ENCODE measurements around the gene FARP1.

The FARP1 gene

GRCh38 chr13:98142380-98143156 lies at the start of gene FARP1:
Gene FARP1, plus strand, starts transcription at chr13:98143094. Its CDS starts 70,149 bp downstream, at chr13:98213243.
- peak; percentile 86 for DNase-seq

- no peak for DNase-seq
These were observed 48.1 kb upstream of the FARP1 start for GRCh38 chr13:98094678-98095266.

GRCh38 chr13:98096059-98096458 lies 46.8 kb upstream of the FARP1 start:
- DNase-seq, result no peak

GRCh38 chr13:98097749-98098148 lies 45.1 kb upstream of the FARP1 start:
- no peak for DNase-seq

- no peak for DNase-seq
These were observed 44.4 kb upstream of the FARP1 start for GRCh38 chr13:98098516-98098915.

- no peak for DNase-seq
These were observed 43.3 kb upstream of the FARP1 start for GRCh38 chr13:98099627-98100026.

GRCh38 chr13:98100481-98100880 lies 42.4 kb upstream of the FARP1 start:
- no peak for DNase-seq

GRCh38 chr13:98103531-98103930 lies 39.4 kb upstream of the FARP1 start:
- no peak for DNase-seq

- DNase-seq, result no peak
These were observed 38.7 kb upstream of the FARP1 start for GRCh38 chr13:98103942-98104880.

GRCh38 chr13:98105929-98106336 lies 37.0 kb upstream of the FARP1 start:
- no peak for DNase-seq

GRCh38 chr13:98108341-98108740 lies 34.6 kb upstream of the FARP1 start:
- DNase-seq, result no peak

GRCh38 chr13:98109226-98109853 lies 33.6 kb upstream of the FARP1 start:
- DNase-seq, result no peak

GRCh38 chr13:98110749-98111148 lies 32.1 kb upstream of the FARP1 start:
- DNase-seq, result no peak

- no peak for DNase-seq
These were observed 31.5 kb upstream of the FARP1 start for GRCh38 chr13:98111168-98112098.

- DNase-seq, result no peak
These were observed 30.4 kb upstream of the FARP1 start for GRCh38 chr13:98112456-98112855.

GRCh38 chr13:98118865-98119264 lies 24.0 kb upstream of the FARP1 start:
- DNase-seq, result no peak

GRCh38 chr13:98123176-98123575 lies 19.7 kb upstream of the FARP1 start:
- DNase-seq, result no peak

- no peak for DNase-seq
These were observed 13.7 kb upstream of the FARP1 start for GRCh38 chr13:98129059-98129746.

GRCh38 chr13:98133946-98134345 lies 8.9 kb upstream of the FARP1 start:
- DNase-seq, result no peak

- DNase-seq, result no peak
These were observed 8.0 kb upstream of the FARP1 start for GRCh38 chr13:98134901-98135300.

- no peak for DNase-seq
These were observed 1.8 kb upstream of the FARP1 start for GRCh38 chr13:98141091-98141490.
